GM13976 (cell line): Measurements from ENCODE around the gene SYP.

ENCODE experiments used
- DNase-seq: peaks from one replicate; pipeline ENCODE4 v3.0.0; 2012; ENCODE audit warnings: low spot score
- in situ Hi-C: fragments of 300-500 bp; cut with MboI; formaldehyde crosslinking; loops from one replicate; pipeline ENCODE4 v1.12.0; 2022; ENCODE audit warnings: low sequenced_read_pairs, mixed read lengths, inconsistent platforms; ENCODE audit not compliant: unreplicated experiment
- TF ChIP-seq, protein P1 (sequence below): IDR thresholded peaks from 2 replicates; pipeline ENCODE4 v1.5.1; 2012; ENCODE audit warnings: borderline replicate concordance, mild to moderate bottlenecking; ENCODE audit not compliant: insufficient read depth; ENCODE audit errors: extremely low read depth, missing control alignments, control extremely low read depth

Gene SYP

DNA sequence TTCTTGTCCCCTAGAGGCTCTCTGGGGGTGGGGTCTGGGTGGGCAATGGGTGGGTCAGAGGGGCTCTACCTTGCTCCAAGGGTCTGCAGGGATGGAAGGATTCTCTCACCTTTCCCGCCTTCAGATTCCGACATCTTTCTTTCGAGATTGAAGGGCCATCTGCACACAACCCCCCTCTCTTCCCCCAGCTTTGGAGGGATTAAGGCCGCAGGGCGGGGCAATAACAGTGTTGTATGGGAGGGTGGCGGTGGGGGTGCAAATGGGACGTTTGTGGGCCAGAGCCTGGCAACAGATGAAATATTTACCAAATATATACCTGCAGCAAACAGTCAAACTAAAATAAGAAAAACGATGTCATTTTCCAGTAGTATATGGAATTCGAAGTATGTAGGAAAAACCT is 33.2 kb upstream of the SYP start, which contains the start of gene CACNA1F:
Gene CACNA1F (minus strand): TSS at position 165 of the 400 bp plus-strand sequence. CDS start 31 bp downstream, at position 134.
- TF ChIP-seq, protein P1, sequence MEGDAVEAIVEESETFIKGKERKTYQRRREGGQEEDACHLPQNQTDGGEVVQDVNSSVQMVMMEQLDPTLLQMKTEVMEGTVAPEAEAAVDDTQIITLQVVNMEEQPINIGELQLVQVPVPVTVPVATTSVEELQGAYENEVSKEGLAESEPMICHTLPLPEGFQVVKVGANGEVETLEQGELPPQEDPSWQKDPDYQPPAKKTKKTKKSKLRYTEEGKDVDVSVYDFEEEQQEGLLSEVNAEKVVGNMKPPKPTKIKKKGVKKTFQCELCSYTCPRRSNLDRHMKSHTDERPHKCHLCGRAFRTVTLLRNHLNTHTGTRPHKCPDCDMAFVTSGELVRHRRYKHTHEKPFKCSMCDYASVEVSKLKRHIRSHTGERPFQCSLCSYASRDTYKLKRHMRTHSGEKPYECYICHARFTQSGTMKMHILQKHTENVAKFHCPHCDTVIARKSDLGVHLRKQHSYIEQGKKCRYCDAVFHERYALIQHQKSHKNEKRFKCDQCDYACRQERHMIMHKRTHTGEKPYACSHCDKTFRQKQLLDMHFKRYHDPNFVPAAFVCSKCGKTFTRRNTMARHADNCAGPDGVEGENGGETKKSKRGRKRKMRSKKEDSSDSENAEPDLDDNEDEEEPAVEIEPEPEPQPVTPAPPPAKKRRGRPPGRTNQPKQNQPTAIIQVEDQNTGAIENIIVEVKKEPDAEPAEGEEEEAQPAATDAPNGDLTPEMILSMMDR: no peak
- in situ Hi-C loops: no loop called here

DNA sequence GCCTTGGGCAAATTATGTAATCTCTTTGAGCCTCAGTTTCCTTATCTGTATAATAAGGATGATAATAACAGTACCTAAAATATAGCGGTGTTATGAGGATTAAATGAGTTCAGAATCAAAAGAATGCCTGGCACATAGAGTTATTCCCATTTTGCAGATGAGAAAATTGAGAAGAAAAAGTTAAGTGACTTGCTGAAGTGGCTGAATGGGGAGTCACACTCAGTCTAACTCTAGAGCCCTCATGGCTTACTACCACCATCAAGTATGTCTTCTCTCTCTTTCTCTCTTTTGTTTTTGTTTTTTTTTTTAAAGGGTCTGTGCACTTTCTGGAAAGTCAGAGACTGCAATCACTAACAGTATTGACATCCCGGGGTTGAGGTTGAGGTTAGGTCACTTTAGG is 32.5 kb upstream of the SYP start:
- in situ Hi-C loops: no loop called here
- TF ChIP-seq, protein P1: no peak

More for the DNA sequence above, 33.2 kb upstream of the SYP start, which contains the start of gene CACNA1F:
- no peak for DNase-seq

DNA sequence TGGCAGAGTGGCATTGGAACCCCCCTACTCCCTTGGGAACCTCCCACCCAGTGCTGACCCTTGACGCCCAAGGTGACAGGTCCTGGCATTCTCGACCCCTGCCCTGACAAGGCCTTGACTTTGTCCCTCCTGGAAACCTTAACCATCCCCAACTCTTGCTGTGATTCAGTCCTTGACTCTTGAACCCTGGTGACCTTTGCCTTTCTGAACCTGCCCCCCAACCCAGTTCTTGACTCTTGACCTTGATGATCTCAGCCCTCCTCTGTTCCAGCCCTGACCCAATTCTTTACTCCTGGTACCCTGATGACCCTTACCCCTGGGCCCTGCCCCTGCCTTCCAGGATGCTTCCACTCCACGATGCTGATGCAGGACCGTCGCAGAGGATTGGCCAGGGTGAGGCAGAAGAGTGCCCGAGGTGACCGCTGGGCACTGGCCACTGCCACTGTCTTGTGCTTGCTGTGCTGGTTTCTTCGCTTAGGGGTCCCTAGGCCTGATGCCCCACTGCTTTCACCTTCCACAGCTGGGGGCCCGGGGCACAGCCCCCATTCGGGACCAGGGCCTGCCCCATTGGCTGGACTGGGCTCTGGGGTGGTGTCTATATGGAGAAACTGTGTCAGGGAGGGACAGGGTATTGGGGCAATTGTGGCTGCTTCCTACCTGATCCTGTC is 31.5 kb upstream of the SYP start:
- no peak for DNase-seq
- TF ChIP-seq, protein P1: no peak
- in situ Hi-C loops: no loop called here

More for the DNA sequence above, 32.5 kb upstream of the SYP start:
- no peak for DNase-seq

DNA sequence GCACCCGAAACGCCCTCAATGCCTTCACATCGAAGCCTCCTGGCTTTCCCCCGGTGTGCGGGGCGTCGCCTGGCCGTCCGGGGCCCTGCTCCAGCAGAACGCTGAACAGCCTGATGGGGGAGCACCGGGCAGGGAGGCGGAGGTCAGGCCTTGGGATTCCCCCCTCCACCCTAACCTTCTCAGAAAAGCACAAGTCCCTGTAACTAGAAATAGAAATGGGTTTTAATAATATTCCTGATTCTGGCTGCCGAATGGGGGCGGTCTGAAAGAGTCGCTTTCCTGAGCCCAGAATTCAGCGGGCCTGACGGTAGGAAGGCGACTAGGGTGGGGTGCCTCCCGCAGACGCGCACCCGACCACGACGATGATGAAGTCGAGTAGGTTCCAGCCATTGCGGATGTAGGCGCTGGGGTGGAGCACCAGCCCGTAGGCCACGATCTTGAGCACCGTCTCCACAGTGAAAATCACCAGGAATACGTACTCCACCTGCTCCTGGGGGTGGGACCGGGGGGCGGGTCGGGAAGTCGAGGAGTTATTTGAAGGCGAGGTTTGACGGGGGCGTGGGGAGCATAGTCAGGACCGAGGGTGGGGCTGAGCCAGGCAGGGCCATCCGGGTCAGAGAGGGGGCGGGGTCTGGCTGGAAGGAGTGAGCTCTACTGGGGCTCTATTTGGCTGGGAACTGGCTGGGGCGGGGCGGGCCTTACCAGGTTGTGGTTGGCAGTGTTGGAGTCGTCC is 30.7 kb upstream of the SYP start:
- in situ Hi-C loops: no loop called here
- DNase-seq: peak; percentile 84
- TF ChIP-seq, protein P1: peak; percentile 2

DNA sequence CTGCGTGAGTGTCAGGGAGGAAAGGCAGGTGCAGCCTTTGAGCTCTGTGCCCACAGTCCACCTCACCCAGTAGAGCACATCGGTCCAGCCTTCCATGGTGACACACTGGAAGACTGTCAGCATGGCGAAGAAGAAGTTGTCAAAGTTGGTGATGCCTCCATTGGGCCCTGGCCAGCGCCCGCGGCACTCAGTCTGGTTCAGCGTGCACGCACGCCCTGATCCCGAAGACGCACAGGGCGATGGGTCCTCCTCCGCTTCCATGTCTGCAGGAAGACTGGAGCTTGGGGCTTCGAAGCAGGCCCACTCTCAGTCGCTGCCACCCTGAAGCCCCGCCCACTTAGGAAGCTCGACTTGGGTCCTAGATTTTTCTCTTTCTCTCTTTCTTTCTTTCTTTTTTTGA is 28.2 kb upstream of the SYP start:
- DNase-seq: no peak
- in situ Hi-C loops: no loop called here
- TF ChIP-seq, protein P1: no peak

DNA sequence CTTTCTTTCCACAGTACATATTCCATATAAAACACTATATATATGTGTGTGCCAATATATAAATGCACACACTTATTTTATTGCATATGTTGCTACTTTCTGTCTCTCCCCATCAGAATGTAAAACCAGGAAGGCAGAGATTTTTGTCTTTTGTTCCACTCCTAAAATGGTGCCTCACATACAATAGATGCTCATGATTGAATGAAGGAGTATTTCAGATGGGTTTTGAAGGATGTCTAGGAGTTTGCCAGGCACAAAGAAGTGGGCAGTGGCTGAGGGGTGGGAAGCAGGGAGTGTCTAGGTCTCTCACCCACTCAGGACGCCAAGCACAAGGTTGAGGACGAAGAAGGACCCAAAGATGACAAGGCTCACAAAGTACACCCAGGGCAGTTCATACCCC is 27.7 kb upstream of the SYP start:
- in situ Hi-C loops: no loop called here
- no peak for DNase-seq
- TF ChIP-seq, protein P1: no peak
